ENCODE measurements around the gene IFITM1.

DNA sequence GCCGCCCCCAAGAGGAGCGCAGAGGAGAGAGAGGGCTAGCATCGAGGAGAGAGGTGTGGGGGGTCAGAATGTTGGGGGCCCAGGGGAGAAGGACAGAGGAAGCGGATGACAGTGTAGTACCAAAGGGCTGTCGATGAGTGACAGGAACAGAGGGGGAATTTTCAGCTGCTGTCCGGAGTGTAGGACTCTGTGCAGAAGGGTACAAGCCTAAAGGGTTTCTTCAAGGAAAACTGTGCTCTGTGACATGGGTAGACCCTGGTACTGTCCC, 41.0 kb upstream of the IFITM1 start:
- TF ChIP-seq, protein P1, sequence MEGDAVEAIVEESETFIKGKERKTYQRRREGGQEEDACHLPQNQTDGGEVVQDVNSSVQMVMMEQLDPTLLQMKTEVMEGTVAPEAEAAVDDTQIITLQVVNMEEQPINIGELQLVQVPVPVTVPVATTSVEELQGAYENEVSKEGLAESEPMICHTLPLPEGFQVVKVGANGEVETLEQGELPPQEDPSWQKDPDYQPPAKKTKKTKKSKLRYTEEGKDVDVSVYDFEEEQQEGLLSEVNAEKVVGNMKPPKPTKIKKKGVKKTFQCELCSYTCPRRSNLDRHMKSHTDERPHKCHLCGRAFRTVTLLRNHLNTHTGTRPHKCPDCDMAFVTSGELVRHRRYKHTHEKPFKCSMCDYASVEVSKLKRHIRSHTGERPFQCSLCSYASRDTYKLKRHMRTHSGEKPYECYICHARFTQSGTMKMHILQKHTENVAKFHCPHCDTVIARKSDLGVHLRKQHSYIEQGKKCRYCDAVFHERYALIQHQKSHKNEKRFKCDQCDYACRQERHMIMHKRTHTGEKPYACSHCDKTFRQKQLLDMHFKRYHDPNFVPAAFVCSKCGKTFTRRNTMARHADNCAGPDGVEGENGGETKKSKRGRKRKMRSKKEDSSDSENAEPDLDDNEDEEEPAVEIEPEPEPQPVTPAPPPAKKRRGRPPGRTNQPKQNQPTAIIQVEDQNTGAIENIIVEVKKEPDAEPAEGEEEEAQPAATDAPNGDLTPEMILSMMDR (optimal IDR thresholded peaks at IDR 0.05 in 1 of 3, IDR thresholded peaks at IDR 0.05 in 1 of 3, conservative IDR thresholded peaks at IDR 0.05 in 1 of 3; ENCODE audit: extremely low read depth in 1 of 3, insufficient read depth in 2 of 3, low read length in 3 of 3): no peak
- no peak for TF ChIP-seq EZH2 (IDR thresholded peaks at IDR 0.05; ENCODE audit: low read length)

Data from keratinocyte (primary cell).